Ovary (tissue), 9 donors: ENCODE results near the gene RAB40C. TPM values are rescaled to one million over a fixed set of nuclear protein-coding genes. Genes with fewer than 3 reads are reported as not detected.

ENCODE experiments used
- DNase-seq, 5 donors: peaks; one replicate each; pipeline ENCODE4 v3.0.0-alpha.2; 2019 to 2020
- H3K27ac ChIP-seq, 2 donors: fragments of 200-600 bp; one replicate each; pipeline versions ENCODE4 v1.5.1 to v1.8.0; 2019 to 2022
- H3K27me3 ChIP-seq: fragments of 200-600 bp; one replicate; pipeline ENCODE4 v1.8.0; 2022
- H3K36me3 ChIP-seq: fragments of 200-600 bp; sonication (generic); one replicate; pipeline ENCODE4 v1.5.1; 2019
- H3K4me1 ChIP-seq: one replicate; pipeline ENCODE4 v1.8.1; 2013; ENCODE audit warnings: mild to moderate bottlenecking, moderate library complexity; ENCODE audit not compliant: insufficient read depth
- H3K4me3 ChIP-seq: fragments of 200-600 bp; sonication (generic); one replicate; pipeline ENCODE4 v1.5.1; 2017
- H3K9me3 ChIP-seq, 2 donors: fragments of 200-600 bp in 1 of 2; sonication (generic) in 1 of 2; one replicate each; pipeline versions ENCODE4 v1.5.1 to v1.8.1; 2013 to 2019; ENCODE audit warnings: mild to moderate bottlenecking in 1 of 2, moderate library complexity in 1 of 2
- CTCF ChIP-seq, 3 donors: fragments of 450-650 bp in 2 of 3; fragments of 200-600 bp in 1 of 3; IDR thresholded peaks; one replicate each; pipeline versions ENCODE4 v1.5.1 to v1.8.0; 2016 to 2022; ENCODE audit warnings: antibody characterized with exemption in 3 of 3, mild to moderate bottlenecking in 1 of 3
- EP300 ChIP-seq: sonication (generic); formaldehyde crosslinking; IDR thresholded peaks from one replicate; pipeline ENCODE4 v1.6.1; 2017; ENCODE audit warnings: antibody characterized with exemption
- POLR2A ChIP-seq: fragments of 450-650 bp; IDR thresholded peaks from one replicate; pipeline ENCODE4 v1.6.1; 2017; ENCODE audit warnings: antibody characterized with exemption, mild to moderate bottlenecking, moderate library complexity
- WGBS, 3 donors: extraction: QIAGEN DNeasy Blood & Tissue Kit in 1 of 3; methylation state at CpG; one replicate each; pipeline versions ENCODE4 v1.1.5 to v1.1.7; 2013 to 2017; 5-methylcytosine and 5-hydroxymethylcytosine counted together
- intact Hi-C, 4 donors: fragments of 100-400 bp; cut with DNase I; formaldehyde crosslinking; loops; one replicate each; pipeline versions ENCODE4 v1.11.0 to v1.15.1; 2022 to 2023
- polyA plus RNA-seq, 2 donors: library from polyadenylated mRNA; stranded (reverse); fragments of 200-250 nt in 1 of 2; fragments of 350-450 nt in 1 of 2; fragmentation: Illumina TruSeq in 1 of 2; extraction: RNeasy Lipid Tissue Mini Kit (QIAGEN cat#74804) in 1 of 2; gene quantifications; one replicate each; pipeline ENCODE4 v1.2.3, GENCODE V29; 2013 to 2014
- total RNA-seq, 7 donors: library from RNA; depleted of rRNA in 2 of 7; stranded (reverse); fragments of >200 nt in 2 of 7; fragmentation: NEBNext Ultra II Directional in 3 of 7; extraction: Animal tissue kit (Norgen Biotek cat#: 25700) in 3 of 7; gene quantifications; one replicate each; pipeline versions ENCODE4 v1.1.0 to v1.2.4, GENCODE V29; 2016 to 2023
- donor health status: DM: no; HTN: no; CAD: no; lungs with moderate emphysema.
- donor health status: DM: no; HTN: no; CAD: no.
- donor health status: Bipolar disorder and iron deficiency.
- donor health status: DM: yes; HTN: yes; CAD: no.
- donor health status: DM: no; HTN: no; CAD: no.
- donor health status: DM: yes; HTN: yes; CAD: no.

Gene RAB40C
- total and polyA plus RNA-seq, 9 donors: 1.9 to 24.1 (median 21.0) TPM

- H3K36me3 ChIP-seq: no peaks in the 10 kb centered on the region
- no peaks in the 10 kb centered on the region for H3K27me3 ChIP-seq
- peaks cover 16% of the 10 kb centered on the region for H3K4me1 ChIP-seq
- no peaks in the 10 kb centered on the region for H3K9me3 ChIP-seq
- intact Hi-C loops: loop anchor here in 1 of 4 donors (5.0 kb wide), 1 partner anchor 35 kb away; the partner anchor contains the start of gene RAB40C
- no peak overlapping the region for H3K27ac ChIP-seq
- 82 to 86% (median 83%) methylated on average over 50 of the region's 50 CpGs for WGBS, 3 donors
- peak; percentile 46 to 70 (median 61) for DNase-seq
- no peak overlapping the region for H3K4me3 ChIP-seq
- TF ChIP-seq EP300: no peak
- TF ChIP-seq CTCF (IDR thresholded peaks at IDR 0.05): no peak
- no peak for TF ChIP-seq POLR2A
Observed at GRCh38 chr16:627454-628239, 37.8 kb downstream of the RAB40C start.

- H3K4me3 ChIP-seq: no peak overlapping the region
- no peaks in the 10 kb centered on the region for H3K27me3 ChIP-seq
- 88 to 93% (median 91%) methylated on average over 30 to 33 of the region's 33 CpGs for WGBS, 3 donors
- no peaks in the 10 kb centered on the region for H3K36me3 ChIP-seq
- no peak for TF ChIP-seq POLR2A
- no peak for TF ChIP-seq EP300
- no peak for TF ChIP-seq CTCF (IDR thresholded peaks at IDR 0.05)
- peak in 1 of 5 donors; percentile 34 for DNase-seq
- no peak overlapping the region for H3K27ac ChIP-seq
- no peaks in the 10 kb centered on the region for H3K9me3 ChIP-seq
- intact Hi-C loops: loop anchor here in 1 of 4 donors (5.0 kb wide), 1 partner anchor 36 kb away; the partner anchor contains the start of gene RAB40C
- peaks cover 16% of the 10 kb centered on the region for H3K4me1 ChIP-seq
Observed at GRCh38 chr16:628321-629061, 38.6 kb downstream of the RAB40C start.

- Histone ChIP-seq H3K4me1 (peaks cover 16% of the 10 kb centered on the region), H3K36me3 (no peaks in the 10 kb centered on the region), H3K4me3 (no peak overlapping the region), H3K9me3 (no peaks in the 10 kb centered on the region), H3K27ac (peak overlapping the region in 1 of 2 donors; percentile 25), H3K27me3 (no peaks in the 10 kb centered on the region)
- intact Hi-C loops: loop anchor here in 1 of 4 donors (5.0 kb wide), 1 partner anchor 37 kb away; the partner anchor contains the start of gene RAB40C
- DNase-seq: peak in 3 of 5 donors; percentile 38 to 53 (median 42)
- WGBS, 3 donors: 50 to 65% (median 53%) methylated on average over 25 to 29 of the region's 29 CpGs
- TF ChIP-seq POLR2A (no peak), CTCF (IDR thresholded peaks at IDR 0.05) (no peak), EP300 (no peak)
Observed at GRCh38 chr16:629185-629832, 39.4 kb downstream of the RAB40C start.

GRCh38 chr16:629833-630248 lies 40.0 kb downstream of the RAB40C start:
- no peak overlapping the region for H3K4me3 ChIP-seq
- DNase-seq: peak in 3 of 5 donors; percentile 31 to 53 (median 42)
- H3K4me1 ChIP-seq: peaks cover 16% of the 10 kb centered on the region
- H3K27me3 ChIP-seq: no peaks in the 10 kb centered on the region
- WGBS, 3 donors: 39 to 58% (median 42%) methylated on average over 11 of the region's 11 CpGs
- no peaks in the 10 kb centered on the region for H3K36me3 ChIP-seq
- no peak for TF ChIP-seq POLR2A
- no peak for TF ChIP-seq CTCF (IDR thresholded peaks at IDR 0.05)
- no peak for TF ChIP-seq EP300
- H3K27ac ChIP-seq: peak overlapping the region; percentile 12 to 25
- H3K9me3 ChIP-seq: no peaks in the 10 kb centered on the region
- intact Hi-C loops: loop anchor here in 2 of 4 donors (5.0 to 10.0 kb wide), 2 partner anchors 38 to 1335 kb away; partner anchors contain the start of genes RAB40C (in 1 of the 2), RNF151 (in 1 of the 2) and RPS2 (in 1 of the 2)
